C4-2B (cell line): ENCODE results near the gene NKD1.

Experiments used
- CTCF ChIP-seq: fragments of 450-650 bp; conservative IDR thresholded peaks from 2 replicates; pipeline ENCODE4 v1.5.1; 2017; ENCODE audit warnings: mild to moderate bottlenecking
- ZFX ChIP-seq: fragments of 450-650 bp; IDR thresholded peaks from 2 replicates; pipeline ENCODE4 v1.6.1; 2017

- TF ChIP-seq CTCF (no peak), ZFX (no peak)
Measured at GRCh38 chr16:50635505-50636392, 87.6 kb downstream of the NKD1 start.
